HCT116 (cell line): ENCODE results near the gene HNRNPDL. TPM values are rescaled to one million over a fixed set of nuclear protein-coding genes. Genes with fewer than 3 reads are reported as not detected.

Source experiments
- ATAC-seq: fragments of 200-7000 bp; cut with Tn5 transposase; 2 replicates; pipeline ENCODE4 v1.9.1; 2020; ENCODE audit warnings: mild to moderate bottlenecking, moderate library complexity
- BruUV-seq: library from RNA; stranded (reverse); fragments of 400-500 nt; replicated peaks from 2 replicates; lab custom pipeline; 2021; lab: Mats Ljungman, UMichigan
- CTCF ChIA-PET: fragments of 300-600 bp; sonication (Branson Sonifier 250); formaldehyde crosslinking; loops from one replicate; lab custom pipeline; 2021; ENCODE audit warnings: antibody characterized with exemption; lab: Charles Lee
- POLR2A ChIA-PET: fragments of 300-600, 350-600 bp; sonication (Branson Sonifier 250); formaldehyde crosslinking; loops from one replicate; lab custom pipeline; 2021; ENCODE audit warnings: antibody characterized with exemption; lab: Charles Lee
- RAD21 ChIA-PET, 2 experiments: fragments of 300-600 bp; sonication (Branson Sonifier 250); formaldehyde crosslinking; loops; one replicate each; lab custom pipeline; 2023; ENCODE audit warnings: low total read pairs in 2 of 2; ENCODE audit not compliant: uncharacterized antibody in 2 of 2, unreplicated experiment in 2 of 2, low non-redundant PET in 1 of 2; lab: Charles Lee
- DNase-seq: peaks from one replicate; pipeline ENCODE4 v3.0.0-alpha.2; 2010; ENCODE audit warnings: low read depth, low spot score
- H2AFZ ChIP-seq: fragments of 200-600 bp; shearing (Covaris generic), sonication (generic); 2 replicates; pipeline ENCODE4 v1.6.1; 2017; ENCODE audit warnings: low read depth, mixed run types, mixed read lengths, antibody characterized with exemption, low read length; ENCODE audit not compliant: poor library complexity, severe bottlenecking
- H3K27ac ChIP-seq: 2 replicates; pipeline ENCODE4 v1.5.1; 2012; ENCODE audit warnings: low read depth, low read length
- H3K27me3 ChIP-seq: fragments of 200-600 bp; sonication (generic); 2 replicates; pipeline ENCODE4 v1.6.1; 2016; ENCODE audit warnings: mixed run types, low read length, mixed read lengths; ENCODE audit not compliant: insufficient read depth
- H3K36me3 ChIP-seq, 2 experiments: fragments of 200-500 bp in 1 of 2; fragments of 200-600 bp in 1 of 2; sonication (Bioruptor generic) in 1 of 2; sonication (generic) in 1 of 2; 2 replicates each; pipeline versions ENCODE4 v1.5.1 to v1.6.1; 2014 to 2016; ENCODE audit warnings: low read length in 2 of 2, inconsistent platforms in 1 of 2, mixed read lengths in 1 of 2, mixed run types in 1 of 2; ENCODE audit not compliant: insufficient read depth in 2 of 2, control insufficient read depth in 1 of 2
- H3K4me1 ChIP-seq, 2 experiments: fragments of 200-600 bp in 1 of 2; sonication (generic) in 1 of 2; 2 replicates each; pipeline versions ENCODE4 v1.5.1 to v1.6.1; 2012 to 2017; ENCODE audit warnings: low read length in 2 of 2, inconsistent platforms in 1 of 2, mild to moderate bottlenecking in 1 of 2, mixed read lengths in 1 of 2, mixed run types in 1 of 2, moderate library complexity in 1 of 2; ENCODE audit not compliant: insufficient read depth in 2 of 2, control insufficient read depth in 1 of 2
- H3K4me2 ChIP-seq: fragments of 200-600 bp; sonication (generic); 2 replicates; pipeline ENCODE4 v1.6.1; 2017; ENCODE audit warnings: mixed run types, low read length, mixed read lengths
- H3K4me3 ChIP-seq, 2 experiments: fragments of 200-600 bp in 1 of 2; sonication (generic) in 1 of 2; replicated peaks in 1 of 2; 2 replicates each; pipeline ENCODE4 v1.5.1; 2011 to 2016; ENCODE audit warnings: low read length in 2 of 2, control low read depth in 1 of 2, low read depth in 1 of 2, mild to moderate bottlenecking in 1 of 2, mixed read lengths in 1 of 2, mixed run types in 1 of 2
- H3K79me2 ChIP-seq: fragments of 200-600 bp; sonication (generic); 2 replicates; pipeline ENCODE4 v1.6.1; 2017; ENCODE audit warnings: mild to moderate bottlenecking, mixed run types, low read length, moderate library complexity, mixed read lengths; ENCODE audit not compliant: insufficient read depth
- H3K9ac ChIP-seq: fragments of 200-600 bp; sonication (generic); 2 replicates; pipeline ENCODE4 v1.6.1; 2016; ENCODE audit warnings: low read length, mixed read lengths
- H3K9me2 ChIP-seq: fragments of 200-600 bp; sonication (generic), shearing (Covaris generic); 2 replicates; pipeline ENCODE4 v1.6.1; 2017; ENCODE audit warnings: mixed run types, mild to moderate bottlenecking, moderate library complexity; ENCODE audit not compliant: insufficient read depth
- H3K9me3 ChIP-seq, 2 experiments: fragments of 200-500 bp in 1 of 2; fragments of 200-600 bp in 1 of 2; sonication (Bioruptor generic) in 1 of 2; sonication (generic) in 1 of 2; 2 replicates each; pipeline ENCODE4 v1.6.1; 2014 to 2017; ENCODE audit warnings: low read length in 2 of 2, mixed read lengths in 2 of 2, inconsistent platforms in 1 of 2, low read depth in 1 of 2, mild to moderate bottlenecking in 1 of 2, mixed run types in 1 of 2, moderate library complexity in 1 of 2; ENCODE audit not compliant: control insufficient read depth in 1 of 2, insufficient read depth in 1 of 2
- H4K20me1 ChIP-seq: fragments of 200-600 bp; sonication (generic), shearing (Covaris generic); 2 replicates; pipeline ENCODE4 v1.6.1; 2017; ENCODE audit warnings: mixed run types, mild to moderate bottlenecking, moderate library complexity; ENCODE audit not compliant: insufficient read depth
- CTCF ChIP-seq, 3 experiments: fragments of 200-600 bp in 1 of 3; sonication (generic) in 1 of 3; IDR thresholded peaks in 2 of 3; conservative IDR thresholded peaks in 1 of 3; 2 replicates each; pipeline ENCODE4 v1.5.1; 2012 to 2017; ENCODE audit warnings: low read depth in 2 of 3, low read length in 2 of 3, antibody characterized with exemption in 1 of 3, borderline replicate concordance in 1 of 3, control low read depth in 1 of 3, mild to moderate bottlenecking in 1 of 3, mixed read lengths in 1 of 3, mixed run types in 1 of 3, moderate library complexity in 1 of 3; ENCODE audit not compliant: insufficient read depth in 1 of 3
- EGR1 ChIP-seq: IDR thresholded peaks from 2 replicates; pipeline ENCODE4 v1.6.1; 2012; ENCODE audit warnings: low read depth
- ELF1 ChIP-seq: IDR thresholded peaks from 2 replicates; pipeline ENCODE4 v1.6.1; 2012; ENCODE audit warnings: low read depth, borderline replicate concordance
- EZH2 ChIP-seq: fragments of 200-600 bp; sonication (generic); IDR thresholded peaks from 2 replicates; pipeline ENCODE4 v1.6.1; 2017; ENCODE audit warnings: antibody characterized with exemption, mixed run types
- POLR2AphosphoS5 ChIP-seq: IDR thresholded peaks from 2 replicates; pipeline ENCODE4 v1.6.1; 2011; ENCODE audit warnings: mild to moderate bottlenecking, low read depth, low read length, moderate library complexity
- SIN3A ChIP-seq: IDR thresholded peaks from 2 replicates; pipeline ENCODE4 v1.6.1; 2012; ENCODE audit warnings: low read depth
- SP1 ChIP-seq: IDR thresholded peaks from 2 replicates; pipeline ENCODE4 v1.6.1; 2012; ENCODE audit warnings: low read depth
- TCF7L2 ChIP-seq: IDR thresholded peaks from 2 replicates; pipeline ENCODE4 v1.7.0; 2011; ENCODE audit warnings: borderline replicate concordance, inconsistent platforms; ENCODE audit not compliant: insufficient read depth, insufficient read length; ENCODE audit errors: extremely low read depth
- ZNF274 ChIP-seq: fragments of 200-500 bp; sonication (Bioruptor generic); IDR thresholded peaks from 2 replicates; pipeline ENCODE4 v1.6.1; 2014; ENCODE audit warnings: mild to moderate bottlenecking, low read depth, low read length, inconsistent platforms
- intact Hi-C: fragments of 100-400 bp; cut with micrococcal nuclease; formaldehyde crosslinking; loops from 2 replicates; pipeline ENCODE4 v1.10.0; 2022
- total RNA-seq: library from RNA; stranded (reverse); gene quantifications from one replicate; pipeline ENCODE4 v1.2.1, GENCODE V29; 2021; ENCODE audit not compliant: unreplicated experiment

The HNRNPDL gene
- total RNA-seq, 1 experiment from 2014 or later: 206 TPM

GRCh38 chr4:82432596-82432995 lies 2.3 kb upstream of the HNRNPDL start:
- ATAC-seq: no peak
- ChIA-PET POLR2A (no interaction called here), RAD21 (no interaction called here), CTCF (no interaction called here)
- Histone ChIP-seq H3K79me2 (peaks cover 91% of the 10 kb centered on the region), H4K20me1 (peaks cover 31% of the 10 kb centered on the region), H3K36me3 (peaks cover 10 to 18% of the 10 kb centered on the region in 2 experiments), H3K27me3 (no peaks in the 10 kb centered on the region), H3K4me2 (no peak overlapping the region), H2AFZ (no peak overlapping the region), H3K9ac (no peak overlapping the region), H3K9me3 (no peaks in the 10 kb centered on the region), H3K4me3 (no peak overlapping the region), H3K9me2 (no peaks in the 10 kb centered on the region), H3K4me1 (peaks cover 14 to 29% of the 10 kb centered on the region in 2 experiments; a peak in 3 of 4 replicates), H3K27ac (no peak overlapping the region)
- DNase-seq: no peak
- intact Hi-C loops: no loop called here
- no peak for TF ChIP-seq SP1
- TF ChIP-seq CTCF (IDR thresholded peaks at IDR 0.05 in 2 of 3, conservative IDR thresholded peaks at IDR 0.05 in 1 of 3; ENCODE audit: borderline replicate concordance in 1 of 3, insufficient read depth in 1 of 3, low read depth in 2 of 3, low read length in 2 of 3): no peak
- no peak for TF ChIP-seq TCF7L2
- TF ChIP-seq SIN3A: no peak
- TF ChIP-seq ELF1: no peak
- TF ChIP-seq EZH2: no peak
- TF ChIP-seq EGR1: no peak
- TF ChIP-seq POLR2AphosphoS5: no peak
- no TSS peak for BruUV-seq

- Histone ChIP-seq H3K9me2 (no peaks in the 10 kb centered on the region), H3K9me3 (no peaks in the 10 kb centered on the region), H4K20me1 (peaks cover 33% of the 10 kb centered on the region), H3K27me3 (no peaks in the 10 kb centered on the region), H3K36me3 (peaks cover 17 to 25% of the 10 kb centered on the region in 2 experiments), H3K79me2 (peaks cover 91% of the 10 kb centered on the region), H3K4me3 (peak overlapping the region; percentile 95 to 98), H3K4me2 (peak overlapping the region; percentile 83), H3K9ac (peak overlapping the region; percentile 98), H3K27ac (no peak overlapping the region), H3K4me1 (peaks cover 10 to 29% of the 10 kb centered on the region in 2 experiments; a peak in 3 of 4 replicates), H2AFZ (no peak overlapping the region)
- intact Hi-C loops: no loop called here
- POLR2A ChIA-PET: no interaction called here
- no peak for DNase-seq
- RAD21 ChIA-PET: interaction anchor here in 1 of 2 experiments (0.6 kb wide), 1 partner anchor 11 kb away, joined by 3 read pairs; no protein-coding TSS in a partner anchor
- TF ChIP-seq EGR1 (no peak), POLR2AphosphoS5 (no peak), ZNF274 (no peak)
- CTCF ChIA-PET: no interaction called here
- no peak for ATAC-seq
- no TSS peak for BruUV-seq
Measured at GRCh38 chr4:82431831-82432230, 1.6 kb upstream of the HNRNPDL start.
